ENCODE measurements around the gene DYNC1I1.

Gene DYNC1I1

GRCh38 chr7:95772298-95772770 lies at the start of gene DYNC1I1:
Gene DYNC1I1, plus strand, starts transcription at chr7:95772554. Its CDS starts 32,176 bp downstream, at chr7:95804730.
- peak; percentile 58 for DNase-seq (ENCODE audit: low spot score)

- peak; percentile 27 for DNase-seq (ENCODE audit: low spot score)
These were observed 48.7 kb upstream of the DYNC1I1 start for GRCh38 chr7:95723583-95724180.

- no peak for DNase-seq (ENCODE audit: low spot score)
These were observed 47.1 kb upstream of the DYNC1I1 start for GRCh38 chr7:95725205-95725604.

- no peak for DNase-seq (ENCODE audit: low spot score)
These were observed 41.7 kb upstream of the DYNC1I1 start for GRCh38 chr7:95730493-95731280.

GRCh38 chr7:95736635-95737034 lies 35.7 kb upstream of the DYNC1I1 start:
- no peak for DNase-seq (ENCODE audit: low spot score)

GRCh38 chr7:95737828-95738505 lies 34.4 kb upstream of the DYNC1I1 start:
- DNase-seq (ENCODE audit: low spot score), result no peak

- DNase-seq (ENCODE audit: low spot score), result no peak
These were observed 23.3 kb upstream of the DYNC1I1 start for GRCh38 chr7:95749044-95749443.

- DNase-seq (ENCODE audit: low spot score), result no peak
These were observed 22.8 kb upstream of the DYNC1I1 start for GRCh38 chr7:95749515-95749914.

GRCh38 chr7:95753440-95753839 lies 18.9 kb upstream of the DYNC1I1 start:
- no peak for DNase-seq (ENCODE audit: low spot score)

GRCh38 chr7:95755277-95755934 lies 16.9 kb upstream of the DYNC1I1 start:
- DNase-seq (ENCODE audit: low spot score), result no peak

GRCh38 chr7:95758187-95758586 lies 14.2 kb upstream of the DYNC1I1 start:
- no peak for DNase-seq (ENCODE audit: low spot score)

GRCh38 chr7:95766086-95766485 lies 6.3 kb upstream of the DYNC1I1 start:
- DNase-seq (ENCODE audit: low spot score), result no peak

- DNase-seq (ENCODE audit: low spot score), result no peak
These were observed 5.7 kb upstream of the DYNC1I1 start for GRCh38 chr7:95766657-95767056.

GRCh38 chr7:95772771-95773581 lies 622 bp downstream of the DYNC1I1 start:
- DNase-seq (ENCODE audit: low spot score), result peak; percentile 12

GRCh38 chr7:95776561-95777185 lies 4.3 kb downstream of the DYNC1I1 start:
- DNase-seq (ENCODE audit: low spot score), result no peak

- no peak for DNase-seq (ENCODE audit: low spot score)
These were observed 4.9 kb downstream of the DYNC1I1 start for GRCh38 chr7:95777269-95777668.

GRCh38 chr7:95780665-95781064 lies 8.3 kb downstream of the DYNC1I1 start:
- DNase-seq (ENCODE audit: low spot score), result no peak

GRCh38 chr7:95781961-95782586 lies 9.7 kb downstream of the DYNC1I1 start:
- DNase-seq (ENCODE audit: low spot score), result no peak

GRCh38 chr7:95784796-95785195 lies 12.4 kb downstream of the DYNC1I1 start:
- no peak for DNase-seq (ENCODE audit: low spot score)

GRCh38 chr7:95788258-95788657 lies 15.9 kb downstream of the DYNC1I1 start:
- DNase-seq (ENCODE audit: low spot score), result no peak

- DNase-seq (ENCODE audit: low spot score), result no peak
These were observed 16.5 kb downstream of the DYNC1I1 start for GRCh38 chr7:95788884-95789283.
